Retinal pigment epithelial cell (primary cell): ENCODE data around the gene DOCK4.

Source experiments
- DNase-seq: peaks from one replicate; pipeline ENCODE4 v3.0.0-alpha.2; 2010; ENCODE audit warnings: low read depth
- H3K4me3 ChIP-seq: 2 replicates; pipeline ENCODE4 v1.5.1; 2011; ENCODE audit warnings: mild to moderate bottlenecking, low read length, control low read depth, moderate library complexity
- TF ChIP-seq, protein P1 (sequence below): conservative IDR thresholded peaks from 2 replicates; pipeline ENCODE4 v1.5.1; 2011; ENCODE audit warnings: low read depth, low read length, control low read depth, inconsistent platforms

Gene DOCK4

DNA sequence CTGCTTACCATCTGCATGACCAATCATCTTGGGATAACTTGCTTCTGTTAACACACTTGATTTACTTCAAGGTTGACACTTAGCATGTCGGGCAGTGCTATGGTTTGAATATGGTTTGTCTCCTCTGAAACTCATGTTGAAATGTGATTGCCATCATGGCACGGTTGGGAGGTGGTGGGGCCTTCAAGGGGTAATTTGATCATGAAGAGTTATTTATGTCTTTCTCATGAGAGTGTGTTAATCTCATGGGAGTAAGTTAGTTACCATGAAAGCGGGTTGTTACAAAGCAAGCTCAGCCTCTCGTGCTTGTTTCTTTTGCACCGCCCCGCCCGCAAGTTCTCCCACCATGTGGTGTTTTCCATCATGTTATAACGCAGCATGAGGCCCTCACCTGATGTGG, 163.6 kb downstream of the DOCK4 start:
- no peak for DNase-seq
- TF ChIP-seq, protein P1, sequence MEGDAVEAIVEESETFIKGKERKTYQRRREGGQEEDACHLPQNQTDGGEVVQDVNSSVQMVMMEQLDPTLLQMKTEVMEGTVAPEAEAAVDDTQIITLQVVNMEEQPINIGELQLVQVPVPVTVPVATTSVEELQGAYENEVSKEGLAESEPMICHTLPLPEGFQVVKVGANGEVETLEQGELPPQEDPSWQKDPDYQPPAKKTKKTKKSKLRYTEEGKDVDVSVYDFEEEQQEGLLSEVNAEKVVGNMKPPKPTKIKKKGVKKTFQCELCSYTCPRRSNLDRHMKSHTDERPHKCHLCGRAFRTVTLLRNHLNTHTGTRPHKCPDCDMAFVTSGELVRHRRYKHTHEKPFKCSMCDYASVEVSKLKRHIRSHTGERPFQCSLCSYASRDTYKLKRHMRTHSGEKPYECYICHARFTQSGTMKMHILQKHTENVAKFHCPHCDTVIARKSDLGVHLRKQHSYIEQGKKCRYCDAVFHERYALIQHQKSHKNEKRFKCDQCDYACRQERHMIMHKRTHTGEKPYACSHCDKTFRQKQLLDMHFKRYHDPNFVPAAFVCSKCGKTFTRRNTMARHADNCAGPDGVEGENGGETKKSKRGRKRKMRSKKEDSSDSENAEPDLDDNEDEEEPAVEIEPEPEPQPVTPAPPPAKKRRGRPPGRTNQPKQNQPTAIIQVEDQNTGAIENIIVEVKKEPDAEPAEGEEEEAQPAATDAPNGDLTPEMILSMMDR = no peak
- H3K4me3 ChIP-seq = no peak overlapping the region

DNA sequence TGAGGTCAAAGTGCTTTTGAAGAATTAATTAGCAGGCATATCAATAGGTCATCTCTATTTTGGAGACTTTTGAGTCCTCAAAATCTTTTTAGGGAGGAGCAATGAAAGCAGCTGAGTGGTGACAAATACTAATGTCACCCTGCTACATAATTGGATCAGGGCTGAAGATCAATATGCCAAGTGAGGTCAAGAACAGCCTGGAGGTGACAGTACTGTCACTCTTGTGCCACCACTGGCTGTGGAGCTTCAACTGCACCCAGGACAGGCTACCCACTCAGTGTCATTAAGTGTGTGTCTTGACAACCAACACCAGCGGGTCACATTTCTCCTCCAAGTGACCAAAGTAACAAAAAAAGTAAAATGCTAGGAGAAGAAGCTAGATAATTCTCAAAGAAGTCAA, 167.8 kb downstream of the DOCK4 start:
- DNase-seq = no peak
- H3K4me3 ChIP-seq = no peak overlapping the region
- TF ChIP-seq, protein P1 = no peak

DNA sequence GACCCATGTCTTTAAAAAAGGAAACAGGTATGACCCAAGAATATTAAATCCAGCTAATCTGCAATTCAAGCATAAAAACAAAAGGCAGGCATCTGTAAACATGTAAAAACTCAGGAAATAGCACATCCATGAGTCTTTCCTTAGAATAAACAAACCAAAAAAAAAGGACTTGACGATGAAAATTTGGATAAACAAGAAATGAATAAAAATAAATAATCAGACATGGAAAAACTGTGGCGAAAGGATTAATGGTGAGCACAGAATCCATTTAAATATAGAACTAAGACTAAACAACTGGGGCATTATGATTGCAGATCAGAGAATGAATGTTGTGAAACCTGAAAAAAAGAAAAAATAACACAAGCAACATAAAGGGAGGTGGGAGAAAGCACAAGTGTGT, 170.1 kb downstream of the DOCK4 start:
- H3K4me3 ChIP-seq = no peak overlapping the region
- no peak for DNase-seq
- TF ChIP-seq, protein P1 = no peak

DNA sequence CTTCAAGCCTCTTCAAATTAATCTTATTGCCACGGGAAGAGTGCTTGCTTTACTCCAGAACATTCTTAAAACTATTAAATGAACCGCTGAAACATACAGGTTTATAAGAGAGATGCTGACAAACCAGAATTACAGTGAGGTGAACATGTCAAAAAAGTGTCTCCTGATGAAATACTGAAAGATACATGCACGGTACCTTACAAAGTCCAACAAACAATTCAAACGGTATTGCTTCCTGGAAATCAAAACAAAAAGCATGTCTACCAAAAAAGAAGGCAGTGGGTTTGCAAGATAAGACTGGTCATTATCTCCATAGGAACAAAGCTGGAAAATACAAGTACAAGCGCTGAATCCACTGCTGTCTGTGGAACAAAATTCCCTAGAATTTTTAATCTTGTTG, 174.5 kb downstream of the DOCK4 start:
- H3K4me3 ChIP-seq = no peak overlapping the region
- TF ChIP-seq, protein P1 = no peak
- no peak for DNase-seq

DNA sequence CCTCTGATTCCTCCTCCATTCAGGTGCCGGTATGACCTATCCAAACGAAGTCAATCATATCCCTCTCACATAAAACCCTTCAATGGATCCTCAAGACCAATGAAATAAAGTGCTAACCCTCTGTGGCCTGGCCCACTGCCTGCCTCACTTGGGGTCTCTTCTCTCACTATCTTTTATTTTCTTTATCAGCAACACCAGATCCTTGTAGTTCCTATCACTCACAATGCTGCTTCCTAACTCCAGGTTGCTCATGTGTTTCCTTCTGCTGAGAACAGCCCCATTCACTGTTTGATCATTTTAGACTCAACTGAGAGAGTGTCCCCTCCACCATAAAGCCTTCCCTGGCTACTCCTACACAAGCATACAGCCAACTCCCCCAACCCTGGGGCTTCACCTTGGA, 180.6 kb downstream of the DOCK4 start:
- TF ChIP-seq, protein P1 = no peak
- no peak overlapping the region for H3K4me3 ChIP-seq
- no peak for DNase-seq

DNA sequence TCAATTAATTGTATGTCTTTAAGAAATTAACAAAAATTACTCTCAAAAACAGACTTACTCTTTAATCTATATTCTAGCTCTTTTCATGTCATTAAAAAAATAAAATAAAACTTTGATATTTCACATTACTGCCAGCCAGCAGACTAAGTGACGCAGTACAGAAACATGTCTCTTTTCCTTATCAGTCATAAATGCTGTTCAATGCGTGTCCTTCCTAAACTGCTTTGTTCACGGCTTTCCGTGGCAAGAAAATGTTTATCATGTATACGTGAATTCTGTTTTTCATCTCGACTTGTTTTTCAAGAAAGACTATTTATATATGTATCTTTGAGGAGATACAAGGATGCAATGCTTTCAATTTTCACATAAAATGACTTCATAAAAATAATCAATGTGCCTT, 182.4 kb downstream of the DOCK4 start:
- no peak for DNase-seq
- no peak overlapping the region for H3K4me3 ChIP-seq
- TF ChIP-seq, protein P1 = no peak

DNA sequence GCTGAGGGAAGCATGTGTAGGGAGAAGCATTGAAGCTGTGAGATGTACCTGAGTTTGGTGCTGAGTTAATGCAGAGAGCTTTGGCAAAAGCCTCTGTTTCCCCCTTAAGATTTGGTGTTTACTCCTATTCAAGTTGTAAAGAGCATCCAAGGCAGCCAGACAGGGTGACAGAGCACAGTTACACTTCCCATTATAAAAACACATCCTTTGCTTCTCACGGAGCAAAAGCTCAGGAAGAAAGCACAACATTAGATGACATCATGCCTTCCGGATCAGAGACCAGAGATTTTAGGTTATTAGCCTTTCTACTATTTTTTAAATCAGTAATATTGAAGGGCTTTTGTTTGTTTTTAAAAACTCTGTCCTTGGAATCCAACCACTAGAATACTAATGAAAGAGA, 182.9 kb downstream of the DOCK4 start:
- DNase-seq = no peak
- TF ChIP-seq, protein P1 = no peak
- no peak overlapping the region for H3K4me3 ChIP-seq
